Measurements from ENCODE around the gene SCLY. TPM values are rescaled to one million over a fixed set of nuclear protein-coding genes. Genes with fewer than 3 reads are reported as not detected.

The SCLY gene
- total RNA-seq, 4 donors from 2014 or later: 8.5 to 16.0 (median 11.2) TPM

GRCh38 chr2:238085899-238086298, 25.1 kb downstream of the SCLY start:
- TF ChIP-seq CTCF (IDR thresholded peaks at IDR 0.05; ENCODE audit: low read depth): no peak

- TF ChIP-seq CTCF (IDR thresholded peaks at IDR 0.05; ENCODE audit: low read depth): no peak
Measured at GRCh38 chr2:238087211-238087610, 26.4 kb downstream of the SCLY start.

GRCh38 chr2:238090887-238091286, 30.1 kb downstream of the SCLY start:
- no peak for TF ChIP-seq CTCF (IDR thresholded peaks at IDR 0.05; ENCODE audit: low read depth)

GRCh38 chr2:238091436-238092060, 30.7 kb downstream of the SCLY start:
- no peak for TF ChIP-seq CTCF (IDR thresholded peaks at IDR 0.05; ENCODE audit: low read depth)

- no peak for TF ChIP-seq CTCF (IDR thresholded peaks at IDR 0.05; ENCODE audit: low read depth)
Measured at GRCh38 chr2:238092486-238093035, 31.8 kb downstream of the SCLY start.

- TF ChIP-seq CTCF (IDR thresholded peaks at IDR 0.05; ENCODE audit: low read depth): no peak
Measured at GRCh38 chr2:238093181-238094140, 32.7 kb downstream of the SCLY start.

- TF ChIP-seq CTCF (IDR thresholded peaks at IDR 0.05; ENCODE audit: low read depth): no peak
Measured at GRCh38 chr2:238094438-238095022, 33.7 kb downstream of the SCLY start.
